ENCODE measurements around the gene ZBTB38.

DNA sequence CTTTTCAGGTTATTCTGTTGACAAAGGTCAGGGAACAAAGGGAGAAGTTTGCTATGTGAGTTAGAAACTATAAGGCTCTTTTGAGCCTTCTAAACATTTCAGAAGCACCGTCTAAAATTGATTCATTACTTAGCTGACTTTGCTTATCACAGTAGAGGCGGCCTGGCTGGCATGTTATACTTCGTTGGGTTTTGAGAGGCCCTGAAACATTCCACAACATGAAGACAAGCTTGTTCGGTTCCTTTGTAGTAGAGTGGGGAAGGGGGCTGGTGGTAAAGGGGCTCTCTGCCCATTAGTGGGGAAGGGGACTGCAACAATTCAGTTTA, 23.6 kb downstream of the ZBTB38 start:
- TF ChIP-seq HMGXB4 (CRISPR knock-in tag; IDR thresholded peaks at IDR 0.05; ENCODE audit: borderline replicate concordance in 1 of 2, low read depth in 1 of 2): no peak
- TF ChIP-seq HMG20B (CRISPR knock-in tag; conservative IDR thresholded peaks at IDR 0.05): no peak
- TF ChIP-seq CTCF (CRISPR knock-in tag; IDR thresholded peaks at IDR 0.05): no peak
- no peak for TF ChIP-seq EP300 (IDR thresholded peaks at IDR 0.05; ENCODE audit: low read depth in 2 of 2, low read length in 2 of 2)
- no peak for TF ChIP-seq EP300 (CRISPR knock-in tag; IDR thresholded peaks at IDR 0.05; ENCODE audit: borderline replicate concordance)
- no peak for TF ChIP-seq SAFB2 (CRISPR knock-in tag; IDR thresholded peaks at IDR 0.05; ENCODE audit: borderline replicate concordance, low read depth)
- TF ChIP-seq MAFK (conservative IDR thresholded peaks at IDR 0.05 in 1 of 2, IDR thresholded peaks at IDR 0.05 in 1 of 2; ENCODE audit: low read length in 2 of 2): no peak
- no peak for TF ChIP-seq ZNF609 (CRISPR knock-in tag; IDR thresholded peaks at IDR 0.05; ENCODE audit: borderline replicate concordance)
- no peak for TF ChIP-seq SETDB1 (CRISPR knock-in tag; IDR thresholded peaks at IDR 0.05; ENCODE audit: borderline replicate concordance)
- no peak for TF ChIP-seq ZSCAN25 (CRISPR knock-in tag; IDR thresholded peaks at IDR 0.05)
- no peak for TF ChIP-seq FOXK2 (IDR thresholded peaks at IDR 0.05)
- no peak for TF ChIP-seq PHF20 (CRISPR knock-in tag; IDR thresholded peaks at IDR 0.05)
- TF ChIP-seq NCOA5 (CRISPR knock-in tag; IDR thresholded peaks at IDR 0.05): no peak
- TF ChIP-seq JUN (CRISPR knock-in tag; IDR thresholded peaks at IDR 0.05): no peak
- no peak for TF ChIP-seq EZH2 (conservative IDR thresholded peaks at IDR 0.05; ENCODE audit: low read depth, low read length)

Measured in HepG2 (cell line).